ENCODE results near the gene MAML2. TPM values are rescaled to one million over a fixed set of nuclear protein-coding genes. Genes with fewer than 3 reads are reported as not detected.

MAML2 gene
- total and polyA plus RNA-seq, 2 of the 8 experiments (the other 6 are each of a cell fraction or from before 2014, with no cell fraction given), result 3.8 to 6.6 TPM

DNA sequence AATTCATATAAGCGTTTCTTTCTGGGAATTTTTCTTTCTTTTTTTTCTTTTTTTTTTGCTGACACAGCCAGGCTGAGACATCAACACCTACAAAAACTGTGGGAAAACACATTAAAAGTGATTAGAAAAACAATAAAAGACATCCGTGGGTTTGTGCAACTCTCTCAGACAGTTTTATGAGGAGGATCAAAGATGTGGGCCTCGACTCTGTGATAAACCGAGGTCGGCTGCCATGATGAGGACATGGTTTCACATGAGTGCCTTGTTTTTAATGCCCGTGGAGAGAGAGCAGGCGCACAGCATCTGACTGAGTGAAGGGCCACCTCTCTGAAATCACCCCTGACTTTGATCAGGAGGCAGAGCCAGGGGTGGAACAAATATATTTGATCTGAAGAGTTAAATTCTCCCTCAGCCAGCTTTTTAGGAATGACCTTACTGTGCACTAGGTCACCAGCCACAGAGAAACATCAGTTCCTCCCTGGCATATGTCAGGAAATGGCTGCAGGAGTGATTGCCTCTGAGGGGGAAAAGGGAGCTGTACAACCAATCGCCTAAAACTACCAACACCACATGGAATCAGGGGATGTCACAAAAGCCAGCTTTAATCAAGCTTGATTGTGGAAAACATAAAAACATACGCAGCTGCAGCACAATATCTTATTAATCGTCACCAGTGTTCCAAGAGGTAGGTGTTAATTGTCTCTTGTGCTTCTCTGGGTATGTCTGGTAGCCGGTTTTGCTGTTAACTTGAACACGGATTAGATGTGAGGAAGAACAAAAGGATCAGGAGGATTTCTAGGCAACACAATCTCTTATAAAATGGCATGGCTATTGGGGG, 164.7 kb downstream of the MAML2 start:
- TF ChIP-seq KDM4A (IDR thresholded peaks at IDR 0.05; ENCODE audit: low read depth, low read length, severe bottlenecking) (no peak), RBBP5 (IDR thresholded peaks at IDR 0.05; ENCODE audit: borderline replicate concordance, low read depth, low read length) (no peak), CBX5 (IDR thresholded peaks at IDR 0.05; ENCODE audit: low read depth, low read length) (no peak), POU5F1 (IDR thresholded peaks at IDR 0.05; ENCODE audit: low read depth, low read length) (no peak), PHF8 (conservative IDR thresholded peaks at IDR 0.05; ENCODE audit: low read depth, low read length) (no peak), SP4 (IDR thresholded peaks at IDR 0.05; ENCODE audit: low read length) (no peak), BRCA1 (IDR thresholded peaks at IDR 0.05; ENCODE audit: low read depth, low read length) (no peak), BCL11A (IDR thresholded peaks at IDR 0.05; ENCODE audit: low read depth in 2 of 2, low read length in 2 of 2) (no peak), SRF (IDR thresholded peaks at IDR 0.05; ENCODE audit: low read depth, low read length) (no peak)
- Histone ChIP-seq H3K23ac (ENCODE audit: insufficient read length) (no peak overlapping the region), H3K23me2 (ENCODE audit: low read depth, low read length) (no peaks in the 10 kb centered on the region), H4K20me1 (replicated peaks in 1 of 2; ENCODE audit: control insufficient read depth in 1 of 2, insufficient read depth in 2 of 2, low read length in 2 of 2) (no peaks in the 10 kb centered on the region), H2AFZ (ENCODE audit: low read length) (no peak overlapping the region), H3K79me1 (ENCODE audit: low read depth, low read length) (no peaks in the 10 kb centered on the region; the same call in 1 of the 2 replicates), H3K4me2 (ENCODE audit: insufficient read depth in 1 of 2, low read depth in 2 of 2, low read length in 2 of 2) (no peak overlapping the region), H2BK20ac (ENCODE audit: low read length) (peak overlapping the region; percentile 63; the same call in 1 of the 2 replicates), H3K9me3 (ENCODE audit: insufficient read depth in 2 of 2, low read depth in 1 of 2, low read length in 1 of 2) (no peaks in the 10 kb centered on the region), H2BK12ac (ENCODE audit: low read depth, low read length) (no peak overlapping the region), H4K91ac (replicated peaks; ENCODE audit: insufficient read length, low read length) (peak overlapping the region; percentile 8), H3K36me3 (ENCODE audit: control insufficient read depth in 2 of 4, insufficient read depth in 4 of 4, low read length in 3 of 4) (no peaks in the 10 kb centered on the region), H3K56ac (replicated peaks; ENCODE audit: insufficient read length, low read depth, low read length) (no peak overlapping the region), H3K9ac (replicated peaks in 1 of 4; ENCODE audit: extremely low read depth in 1 of 4, low read depth in 3 of 4, low read length in 3 of 4) (no peak overlapping the region), H2BK15ac (ENCODE audit: low read length) (no peak overlapping the region), H2BK5ac (ENCODE audit: low read depth, low read length) (peak overlapping the region; percentile 26; the same call in 1 of the 2 replicates), H2AK5ac (ENCODE audit: low read depth, low read length) (no peak overlapping the region), H4K8ac (ENCODE audit: extremely low read depth, insufficient read depth, low read length) (no peak overlapping the region), H3K27ac (ENCODE audit: low read depth, low read length) (no peak overlapping the region), H3K79me2 (ENCODE audit: control insufficient read depth in 1 of 2, insufficient read depth in 2 of 2, low read length in 2 of 2) (no peaks in the 10 kb centered on the region), H3K27me3 (replicated peaks in 1 of 4; ENCODE audit: control insufficient read depth in 3 of 4, extremely low read depth in 1 of 4, insufficient read depth in 3 of 4, low read length in 3 of 4) (0 out of 7 replicates have a peak, but pooled peaks cover 0 to 3% (median 0%) of the 10 kb centered on the region in 4 experiments), H3K4ac (replicated peaks; ENCODE audit: insufficient read length, low read depth, low read length) (no peak overlapping the region), H2BK120ac (replicated peaks; ENCODE audit: low read depth, low read length) (no peak overlapping the region), H3K18ac (ENCODE audit: extremely low read depth, low read length) (peak overlapping the region; percentile 52; the same call in 1 of the 2 replicates), H4K5ac (ENCODE audit: insufficient read length, low read depth, low read length) (no peak overlapping the region), H3K14ac (ENCODE audit: insufficient read length) (no peak overlapping the region), H3K4me3 (ENCODE audit: extremely low read depth in 1 of 4, insufficient read depth in 2 of 4, low read depth in 3 of 4, low read length in 4 of 4) (no peak overlapping the region), H3K4me1 (replicated peaks in 1 of 4; ENCODE audit: control insufficient read depth in 3 of 4, insufficient read depth in 4 of 4, low read length in 3 of 4) (peaks cover 2 to 7% (median 4%) of the 10 kb centered on the region in 4 experiments; a peak in 4 of 7 replicates)
- WGBS, 2 experiments (ENCODE audit: extremely low coverage in 1 of 2, insufficient coverage in 1 of 2, insufficient read length in 1 of 2, insufficient replicate concordance in 2 of 2, low coverage in 1 of 2, low lambda C conversion rate in 2 of 2, missing lambda C conversion rate in 1 of 2), result 91% methylated on average over 12 of the region's 12 CpGs; no CpG with 5 or more reads in 1 of the 2 experiments
- ChIA-PET POLR2A (ENCODE audit: partially characterized antibody) (no interaction called here), CTCF (ENCODE audit: partially characterized antibody) (no interaction called here)
- DNase-seq (ENCODE audit: low read depth in 1 of 2, low spot score in 2 of 2), result no peak
- FAIRE-seq, result no peak
